Suppressor macrophage treated with lipopolysaccharide for 4 hours (primary cell): ENCODE data around the gene FBXL2.
A peak's percentile ranks its signal among the peaks of the same experiment; 100 is the strongest.
"Not testable (repeated sequence)": the region's sequence is repeated elsewhere in the genome, so short reads cannot be mapped to it uniquely, and the experiment has no call there.

Experiments used
- DNase-seq: peaks from one replicate; pipeline ENCODE4 v3.0.0-alpha.2; 2020

The FBXL2 gene

DNA sequence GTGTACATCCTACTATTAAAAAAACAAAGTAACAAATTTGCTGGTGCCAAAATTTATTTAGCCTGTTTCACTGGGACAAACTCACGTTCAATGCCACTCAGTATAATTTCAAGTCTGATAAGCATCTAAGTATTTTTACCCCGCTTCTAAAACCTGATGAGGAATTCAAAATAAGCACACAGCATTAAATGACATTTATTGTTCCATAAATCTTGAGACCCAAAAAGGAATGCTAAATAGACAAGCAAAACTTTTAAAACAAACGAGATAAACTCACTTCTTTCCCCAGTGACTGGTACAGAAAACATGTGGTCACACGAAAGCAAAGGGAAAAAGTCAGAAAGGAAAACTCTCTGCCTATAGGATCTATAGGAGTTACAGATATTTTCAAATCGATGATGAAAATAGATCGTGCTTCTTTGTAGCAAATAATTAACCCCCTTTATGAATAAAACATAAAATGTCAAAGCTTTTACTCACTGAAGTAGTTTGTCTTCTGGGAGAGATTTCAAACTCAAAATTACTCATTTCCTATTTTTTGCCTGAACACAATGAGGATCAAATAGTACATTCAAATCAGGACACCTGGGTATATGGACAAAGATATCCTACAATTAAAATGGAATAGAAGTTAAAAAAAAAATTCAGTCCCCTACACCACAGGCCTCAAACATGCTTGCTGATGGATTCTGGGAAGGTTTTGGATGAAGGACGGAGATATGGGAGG, 111.3 kb downstream of the FBXL2 start:
- DNase-seq, result no peak

DNA sequence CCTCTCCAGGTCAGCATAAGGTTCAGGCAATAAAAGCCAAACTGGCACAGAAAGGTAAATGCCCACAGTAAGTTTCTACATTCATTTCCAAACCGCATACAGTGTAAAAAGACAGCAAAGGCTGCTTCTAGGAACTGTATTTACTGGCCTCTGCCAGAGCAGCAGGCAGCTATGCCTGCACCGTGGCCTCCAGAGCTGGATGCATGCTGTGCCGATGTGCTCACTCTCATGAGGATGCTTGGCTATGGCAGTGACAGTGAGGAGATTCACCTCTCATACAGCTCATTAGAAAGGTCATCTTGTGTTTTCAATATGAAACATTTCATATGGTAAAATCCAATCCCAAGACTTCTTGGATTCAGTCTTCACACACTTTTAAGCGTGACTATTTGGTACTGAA, 112.7 kb downstream of the FBXL2 start:
- DNase-seq, result no peak

DNA sequence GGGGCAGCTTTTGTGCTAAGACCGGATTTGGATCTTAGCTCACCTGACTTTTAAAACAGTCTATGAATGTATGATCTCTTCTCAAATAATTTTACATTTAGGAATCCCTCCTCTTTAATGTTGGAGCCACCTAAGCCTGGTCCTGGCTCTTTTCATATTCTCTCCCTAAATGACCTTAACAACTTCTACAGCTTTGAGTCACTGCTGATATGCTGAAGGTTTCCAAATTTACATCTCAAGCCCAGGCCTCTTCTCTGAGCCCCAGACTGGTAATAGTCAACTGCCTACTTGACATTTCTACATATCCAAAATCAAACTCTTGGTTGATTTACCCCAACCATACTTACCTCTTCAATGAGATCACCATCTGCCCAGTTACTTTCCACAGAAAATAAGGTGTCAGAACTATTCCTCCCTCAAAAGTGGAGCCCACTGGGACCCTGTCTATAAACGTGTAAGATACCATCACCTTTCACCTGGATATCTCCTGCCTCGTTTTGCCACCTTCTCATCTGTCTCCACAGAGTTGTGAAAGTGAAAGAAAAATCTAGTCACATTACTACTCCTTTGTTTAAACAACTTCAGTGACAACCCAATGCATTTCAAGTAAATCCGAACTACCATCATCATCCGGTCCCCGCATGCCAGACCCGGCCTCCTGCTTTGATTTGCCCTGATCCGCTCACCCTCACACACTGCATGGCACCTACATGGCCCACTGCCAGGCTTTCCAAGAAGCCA, 114.2 kb downstream of the FBXL2 start:
- no peak for DNase-seq

- DNase-seq, result no peak
Observed at GRCh38 chr3:33392144-33392543, 114.9 kb downstream of the FBXL2 start.

DNA sequence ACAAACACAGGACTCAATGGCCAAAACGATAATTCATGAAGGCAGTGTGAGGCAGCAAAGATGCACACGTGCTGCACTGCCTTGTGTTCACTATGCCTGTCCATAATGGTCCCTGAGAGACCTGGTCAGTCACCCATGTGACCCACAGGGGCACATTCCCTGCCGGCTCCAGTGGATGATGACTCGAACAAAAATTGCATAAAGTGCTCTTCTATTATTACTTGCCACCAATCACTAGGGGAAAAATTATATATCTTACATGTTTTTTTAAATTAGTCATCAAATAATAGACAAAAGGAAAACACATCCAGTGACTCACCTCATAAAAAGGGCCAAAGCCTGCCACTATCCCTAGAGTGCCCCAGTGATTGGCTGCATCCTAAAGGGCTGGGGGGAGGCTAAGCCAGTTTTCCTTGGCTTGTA, 115.5 kb downstream of the FBXL2 start:
- DNase-seq, result peak; percentile 3

DNA sequence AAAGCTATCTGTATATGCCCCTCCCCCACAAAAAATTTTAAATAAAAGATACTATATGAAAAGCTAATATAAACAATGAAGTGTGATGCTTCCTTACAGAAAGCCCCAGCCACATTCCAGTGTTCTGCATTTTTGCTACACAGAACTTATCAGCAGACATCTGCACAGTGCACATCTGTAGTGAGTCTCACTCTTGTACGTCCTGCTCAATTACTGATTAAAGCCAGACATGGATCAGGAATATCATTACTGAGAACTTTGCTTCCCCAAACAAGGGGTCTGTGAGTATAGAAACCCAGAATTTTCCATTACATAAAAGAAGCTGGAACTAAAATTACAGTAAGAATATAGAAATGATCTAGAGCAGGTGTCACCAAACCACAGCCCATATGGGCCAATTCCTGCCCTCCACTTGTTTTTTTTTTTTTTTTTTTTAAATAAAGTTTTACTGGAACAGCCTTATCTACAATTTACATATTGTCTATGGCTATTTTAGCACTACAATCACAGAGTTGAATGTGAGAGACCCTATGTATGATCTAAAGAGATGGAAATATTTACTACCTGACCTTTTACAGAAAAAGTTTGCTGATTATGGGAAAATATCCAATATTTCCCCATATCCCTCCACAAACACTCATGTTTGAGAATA, 117.3 kb downstream of the FBXL2 start:
- DNase-seq, result no peak

GRCh38 chr3:33395900-33396299, 118.7 kb downstream of the FBXL2 start:
- no peak for DNase-seq

DNA sequence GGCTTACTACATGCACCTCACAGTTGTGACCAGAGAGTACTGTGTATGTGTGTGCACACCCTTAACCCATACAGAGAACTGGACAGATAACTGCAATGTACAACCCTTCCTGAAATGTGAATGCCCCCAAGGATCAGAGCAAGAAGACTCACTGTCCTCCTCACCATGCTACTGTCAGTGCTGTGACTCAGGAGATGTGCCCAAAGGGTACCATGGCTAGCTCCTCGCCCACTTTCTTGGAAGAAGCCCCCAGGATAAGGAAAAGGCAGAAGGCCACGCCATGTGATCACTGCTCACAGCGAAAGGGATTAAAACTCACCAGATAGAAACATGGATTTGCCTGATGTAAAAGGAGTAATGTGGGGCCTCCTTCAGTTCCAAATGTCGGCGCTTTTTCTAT, 121.2 kb downstream of the FBXL2 start:
- DNase-seq, result no peak

DNA sequence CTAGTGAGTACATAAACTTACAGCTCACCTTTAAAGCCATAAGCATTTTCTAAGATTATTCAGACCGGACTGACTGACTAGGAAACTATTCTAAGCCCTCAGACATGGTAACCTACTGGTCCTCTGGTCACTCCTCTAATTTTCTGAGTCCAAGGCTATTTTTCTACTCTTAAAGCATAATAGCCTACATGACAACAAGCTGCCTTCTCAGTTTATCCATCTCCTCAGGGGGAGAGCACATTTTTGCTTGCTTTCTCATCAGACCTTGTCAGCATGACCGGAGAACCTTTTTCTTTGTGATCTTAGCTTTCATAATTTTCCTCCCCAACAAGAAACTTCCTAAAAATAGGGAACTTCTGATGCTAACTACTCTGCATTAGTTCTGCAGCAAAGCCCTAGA, 124.5 kb downstream of the FBXL2 start:
- no peak for DNase-seq

DNA sequence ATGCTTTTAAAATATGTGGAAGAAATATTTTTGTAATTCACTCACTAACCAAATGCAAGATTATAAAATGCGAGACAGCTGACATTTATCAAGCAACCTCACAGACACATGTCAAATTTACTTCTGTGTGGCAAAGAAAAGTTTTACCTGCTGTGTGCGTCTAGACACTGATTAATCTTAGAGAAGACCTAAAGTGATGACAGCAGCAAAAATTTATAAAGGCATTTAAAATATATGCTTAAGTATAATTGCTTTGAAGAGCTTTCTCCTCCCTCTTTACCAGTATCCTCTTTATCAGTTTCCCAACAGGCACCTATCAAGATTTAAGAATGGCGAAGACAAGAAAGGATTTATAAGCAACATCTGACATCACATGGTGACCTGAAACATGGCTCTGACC, 125.7 kb downstream of the FBXL2 start:
- DNase-seq, result no peak

GRCh38 chr3:33403756-33404155, 126.5 kb downstream of the FBXL2 start:
- no peak for DNase-seq

- DNase-seq, result not testable (repeated sequence)
Observed at GRCh38 chr3:33410816-33411215, 133.6 kb downstream of the FBXL2 start.

DNA sequence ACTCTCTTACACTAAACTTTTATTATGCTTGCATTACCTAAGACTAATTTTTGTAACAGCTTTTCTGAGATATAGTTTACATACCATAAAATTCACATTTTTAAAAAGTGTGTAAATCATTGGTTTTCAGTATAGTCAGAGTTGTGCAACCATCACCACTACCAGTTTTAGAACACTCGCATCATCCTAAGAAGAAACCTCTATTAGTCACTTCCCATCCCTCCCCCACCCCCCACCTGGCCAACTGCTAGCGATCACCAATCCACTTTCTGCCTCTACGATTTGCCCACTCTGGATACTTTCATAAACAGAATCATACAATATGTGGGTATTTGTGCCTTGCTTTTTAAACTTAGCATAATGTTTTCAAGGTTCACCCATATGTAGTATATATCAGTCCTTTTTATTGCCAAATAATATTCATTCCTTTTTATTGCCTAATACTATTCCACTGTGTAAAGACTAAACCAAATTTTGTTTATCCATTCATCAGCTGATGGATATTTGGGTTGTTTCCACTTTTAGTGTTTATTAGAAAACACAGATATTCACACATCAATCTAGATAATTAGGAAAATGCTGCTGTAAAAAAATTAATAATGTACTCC, 139.9 kb downstream of the FBXL2 start:
- peak; percentile 29 for DNase-seq

DNA sequence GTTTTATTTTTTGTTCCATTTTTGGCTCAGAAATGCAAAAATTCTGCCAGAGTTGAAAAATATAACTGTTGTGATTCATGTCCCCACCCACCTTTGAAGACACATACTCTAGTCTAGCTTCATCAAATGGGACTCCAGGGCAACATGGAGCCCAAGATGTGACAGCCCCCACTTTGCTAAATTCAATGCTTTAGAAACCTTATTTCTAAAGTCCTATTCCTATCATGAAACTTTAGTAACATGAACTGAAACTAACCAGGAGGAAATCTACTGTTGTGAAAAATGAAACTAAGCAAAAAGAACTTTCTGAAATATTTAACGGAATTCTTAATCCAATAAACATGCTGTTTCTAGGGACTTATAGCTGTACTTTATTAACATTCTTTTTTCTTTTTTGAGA, 142.7 kb downstream of the FBXL2 start:
- DNase-seq, result peak; percentile 69

- peak; percentile 21 for DNase-seq
Observed at GRCh38 chr3:33420966-33421365, 143.7 kb downstream of the FBXL2 start.

GRCh38 chr3:33424606-33425452, 147.6 kb downstream of the FBXL2 start:
- peak; percentile 23 for DNase-seq

DNA sequence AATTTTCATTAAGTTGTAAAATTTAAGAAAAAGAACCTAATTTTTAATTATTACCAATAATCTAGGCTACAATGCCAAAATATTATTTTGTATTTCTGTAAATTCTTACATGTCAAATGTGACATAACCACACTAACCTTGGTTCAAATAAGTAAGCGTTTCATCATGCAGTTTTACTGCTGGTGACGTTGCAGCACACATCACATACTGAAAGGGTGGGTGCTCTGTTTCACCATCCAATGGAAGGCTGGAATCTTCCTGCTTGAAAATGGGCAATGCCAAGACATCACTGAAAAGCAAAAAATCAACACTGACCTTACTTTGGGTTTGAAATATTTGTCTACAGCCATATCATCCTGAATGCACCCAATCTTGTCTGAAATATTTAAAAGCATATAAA, 148.2 kb downstream of the FBXL2 start:
- peak; percentile 47 for DNase-seq

- DNase-seq, result no peak
Observed at GRCh38 chr3:33426068-33426467, 148.8 kb downstream of the FBXL2 start.

GRCh38 chr3:33426630-33427317, 149.5 kb downstream of the FBXL2 start:
- no peak for DNase-seq

DNA sequence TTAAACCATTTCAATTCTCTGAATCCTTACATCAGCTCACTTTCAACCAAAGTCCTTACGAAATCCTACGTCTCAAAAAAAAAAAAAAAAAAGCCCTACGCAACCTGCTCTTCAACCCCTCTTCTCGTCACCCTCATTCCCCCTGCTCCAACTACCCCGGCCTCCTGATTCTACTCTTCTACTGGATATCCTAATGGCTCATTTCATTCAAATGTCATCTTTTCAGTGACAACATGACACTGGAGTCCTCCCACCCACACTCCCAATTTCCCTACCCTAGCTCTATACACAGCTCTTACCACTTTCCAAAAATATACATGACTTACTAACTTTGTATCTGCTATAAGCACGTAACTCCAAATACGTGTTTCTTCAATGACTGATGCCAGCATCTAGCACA, 151.5 kb downstream of the FBXL2 start:
- DNase-seq, result peak; percentile 80

GRCh38 chr3:33429306-33429705, 152.1 kb downstream of the FBXL2 start:
- DNase-seq, result peak; percentile 16

- no peak for DNase-seq
Observed at GRCh38 chr3:33430061-33430460, 152.8 kb downstream of the FBXL2 start.
